PC-3 (cell line): ENCODE data around the gene ZNF132.

Source experiments
- EZH2phosphoT487 ChIP-seq: fragments of 300-600 bp; sonication (generic); IDR thresholded peaks from 2 replicates; pipeline ENCODE4 v1.6.1; 2018; ENCODE audit warnings: mild to moderate bottlenecking, antibody characterized with exemption, low read length, borderline replicate concordance
- TF ChIP-seq, protein P1 (sequence below): fragments of 300-600 bp; sonication (generic); conservative IDR thresholded peaks from 2 replicates; pipeline ENCODE4 v1.5.1; 2017; ENCODE audit warnings: antibody characterized with exemption, low read depth, mild to moderate bottlenecking, low read length

DNA sequence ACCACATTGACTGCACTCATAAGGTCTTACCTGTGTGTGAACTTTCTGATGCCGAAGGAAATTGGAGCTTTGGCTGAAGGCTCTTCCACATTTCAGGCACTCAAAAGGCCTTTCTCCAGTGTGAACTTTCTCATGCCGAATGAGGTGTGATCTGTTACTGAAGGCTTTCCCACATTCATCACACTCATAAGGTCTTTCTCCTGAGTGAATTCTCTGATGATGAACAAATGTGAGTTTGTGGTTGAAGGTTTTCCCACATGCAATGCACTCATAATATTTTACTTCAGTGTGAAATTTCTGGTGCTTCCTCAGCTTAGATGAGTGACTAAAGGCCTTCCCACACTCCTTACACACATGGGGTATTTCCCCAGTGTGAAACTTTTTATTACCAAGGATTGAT lies 5.7 kb downstream of the ZNF132 start:
- TF ChIP-seq, protein P1, sequence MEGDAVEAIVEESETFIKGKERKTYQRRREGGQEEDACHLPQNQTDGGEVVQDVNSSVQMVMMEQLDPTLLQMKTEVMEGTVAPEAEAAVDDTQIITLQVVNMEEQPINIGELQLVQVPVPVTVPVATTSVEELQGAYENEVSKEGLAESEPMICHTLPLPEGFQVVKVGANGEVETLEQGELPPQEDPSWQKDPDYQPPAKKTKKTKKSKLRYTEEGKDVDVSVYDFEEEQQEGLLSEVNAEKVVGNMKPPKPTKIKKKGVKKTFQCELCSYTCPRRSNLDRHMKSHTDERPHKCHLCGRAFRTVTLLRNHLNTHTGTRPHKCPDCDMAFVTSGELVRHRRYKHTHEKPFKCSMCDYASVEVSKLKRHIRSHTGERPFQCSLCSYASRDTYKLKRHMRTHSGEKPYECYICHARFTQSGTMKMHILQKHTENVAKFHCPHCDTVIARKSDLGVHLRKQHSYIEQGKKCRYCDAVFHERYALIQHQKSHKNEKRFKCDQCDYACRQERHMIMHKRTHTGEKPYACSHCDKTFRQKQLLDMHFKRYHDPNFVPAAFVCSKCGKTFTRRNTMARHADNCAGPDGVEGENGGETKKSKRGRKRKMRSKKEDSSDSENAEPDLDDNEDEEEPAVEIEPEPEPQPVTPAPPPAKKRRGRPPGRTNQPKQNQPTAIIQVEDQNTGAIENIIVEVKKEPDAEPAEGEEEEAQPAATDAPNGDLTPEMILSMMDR = no peak
- TF ChIP-seq EZH2phosphoT487 = no peak
